GM18873 (cell line): ENCODE results near the gene WNT9A.
"Not testable (repeated sequence)": the region's sequence is repeated elsewhere in the genome, so short reads cannot be mapped to it uniquely, and the experiment has no call there.

ENCODE experiments used
- ATAC-seq: cut with Tn5 transposase; IDR thresholded peaks from one replicate; pipeline ENCODE4 v1.9.1; 2021; ENCODE audit warnings: mild to moderate bottlenecking, moderate library complexity, moderate number of reproducible peaks; ENCODE audit not compliant: unreplicated experiment, low FRiP score

Gene WNT9A

DNA sequence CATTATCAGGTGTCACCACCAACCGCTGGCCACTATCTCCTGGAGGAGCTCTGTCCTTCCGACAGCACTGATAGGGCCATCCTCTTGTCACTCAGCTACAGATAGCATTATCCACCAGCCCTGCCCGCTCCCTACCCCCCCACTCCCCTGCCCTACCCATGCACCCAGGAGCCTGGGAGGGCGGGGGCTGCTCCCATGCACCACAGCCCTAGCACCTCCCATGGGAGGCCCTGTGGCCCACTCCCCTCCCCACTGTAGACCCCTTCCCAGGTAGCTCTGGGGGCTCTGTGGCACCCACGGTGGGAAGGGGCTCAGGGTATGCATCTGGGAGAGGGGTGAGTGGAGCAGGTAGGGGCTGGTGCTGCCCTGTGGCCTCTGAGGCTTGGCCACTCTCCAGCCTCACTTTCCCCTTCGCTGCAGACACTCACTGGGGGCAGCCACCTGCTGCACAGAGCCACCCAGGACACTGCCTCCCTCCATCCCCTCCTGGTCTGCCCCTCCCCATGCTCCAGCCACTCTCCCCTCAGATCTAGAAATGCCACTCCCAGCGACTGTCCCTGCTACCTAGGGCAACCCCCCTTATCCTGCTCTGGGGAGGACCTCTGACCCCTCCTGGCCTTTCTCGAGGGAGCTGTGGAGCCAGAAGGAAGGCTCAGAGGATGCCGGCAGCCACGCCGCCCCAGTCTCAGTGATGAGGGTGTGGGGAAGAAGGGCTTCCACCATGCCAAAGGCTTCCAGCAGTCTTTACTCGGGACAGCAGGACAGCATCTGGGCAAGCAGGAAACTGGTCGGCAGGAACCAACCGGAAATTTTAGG, 58.5 kb downstream of the WNT9A start:
- ATAC-seq: no peak

DNA sequence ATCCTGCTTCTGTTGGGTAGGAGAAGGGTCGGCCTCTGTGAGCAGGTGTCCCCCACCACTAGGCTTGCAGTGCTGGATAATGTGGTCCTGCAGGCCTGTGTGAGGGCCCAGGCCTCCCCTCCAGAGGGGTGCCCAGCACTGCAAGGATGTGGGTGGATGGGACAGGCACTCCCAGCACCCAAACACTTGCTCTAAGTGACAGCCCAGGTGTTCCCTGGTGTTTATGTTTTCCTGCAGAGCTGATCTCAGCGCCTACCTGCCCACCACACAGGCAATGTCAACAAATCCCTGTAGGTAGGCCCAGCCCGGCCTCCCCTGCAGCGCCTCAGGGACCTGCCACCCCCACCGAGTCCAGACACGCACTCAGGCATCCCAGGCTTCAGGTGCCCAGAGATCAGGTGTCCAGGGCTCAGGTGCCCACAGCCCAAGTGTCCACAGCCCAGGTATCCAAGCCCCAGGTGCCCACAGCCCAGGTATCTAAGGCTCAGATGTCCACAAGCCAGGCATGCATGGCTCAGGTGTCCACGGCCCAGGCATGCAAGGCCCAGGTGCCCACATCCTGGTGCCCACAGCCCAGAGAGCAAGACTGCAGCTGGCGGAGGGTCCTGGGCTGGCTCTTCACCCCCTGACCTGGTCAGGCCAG, 59.2 kb downstream of the WNT9A start:
- no peak for ATAC-seq

DNA sequence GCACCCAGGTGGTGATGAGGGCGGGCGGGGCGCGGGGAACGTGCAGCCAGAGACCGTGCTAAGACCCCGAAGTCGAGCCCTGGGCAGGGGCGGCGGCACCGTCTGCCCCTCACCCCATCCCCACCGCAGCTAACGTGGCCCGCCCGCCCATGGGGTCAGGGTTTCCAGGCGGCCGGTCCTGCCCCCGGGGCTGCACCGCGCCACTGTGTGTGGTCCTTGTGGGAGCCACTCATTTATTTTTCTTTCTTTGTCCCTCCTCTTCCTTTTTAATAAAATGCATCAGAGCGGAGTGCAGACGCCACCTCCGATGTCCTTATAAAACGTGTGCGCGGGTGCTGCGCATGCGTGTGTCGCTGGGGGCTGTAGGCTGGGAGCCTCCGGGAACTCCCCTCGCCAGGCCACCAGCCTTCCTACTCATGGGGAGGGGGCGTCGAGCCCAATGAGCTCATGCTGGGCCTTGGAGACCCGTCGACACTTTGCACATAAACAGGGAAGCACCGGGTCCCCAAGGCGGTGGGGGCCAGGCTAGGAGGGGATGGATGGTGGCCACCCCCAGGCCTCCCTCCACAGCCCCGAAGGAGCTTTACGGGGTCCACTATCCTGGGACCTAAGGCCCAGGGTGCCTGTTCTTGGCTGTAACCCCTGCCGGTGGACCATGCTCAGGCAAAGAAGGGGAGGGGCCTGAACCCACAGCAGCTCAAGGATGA, 59.9 kb downstream of the WNT9A start:
- no peak for ATAC-seq

DNA sequence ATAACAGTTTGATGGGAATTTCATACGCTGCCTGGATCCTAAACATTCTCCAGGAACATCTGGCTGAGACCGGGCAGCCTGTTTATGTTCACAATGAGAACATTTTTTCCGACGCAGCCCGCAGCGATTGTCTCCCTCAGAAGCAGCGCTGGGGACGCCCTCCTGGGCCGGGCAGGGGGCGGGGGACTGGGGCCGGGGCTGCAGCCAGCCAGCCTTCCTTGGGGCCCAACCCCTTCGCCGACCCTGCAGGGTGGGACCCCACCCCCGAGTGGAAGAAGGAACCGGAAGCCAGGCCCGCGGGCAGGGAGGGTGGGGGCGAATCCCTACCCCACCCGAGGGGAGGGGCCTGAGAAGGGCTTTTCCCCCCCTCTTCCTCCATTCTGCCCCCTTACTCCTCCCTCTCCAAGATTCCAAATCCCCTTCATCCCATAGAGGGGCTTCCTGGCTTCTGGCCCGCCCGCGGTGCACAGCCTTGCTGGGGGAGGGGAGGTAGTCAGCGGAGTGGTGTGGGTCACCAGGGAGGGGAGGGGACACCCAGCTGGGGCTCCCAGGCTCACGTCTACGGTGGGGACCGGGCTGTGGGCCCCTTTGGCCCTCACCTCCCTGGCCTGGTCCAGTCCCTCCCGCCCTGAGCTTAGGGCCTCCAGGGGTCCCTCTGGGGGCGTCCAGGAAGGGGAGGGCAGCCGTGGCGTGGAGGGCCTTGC, 60.6 kb downstream of the WNT9A start:
- no peak for ATAC-seq

DNA sequence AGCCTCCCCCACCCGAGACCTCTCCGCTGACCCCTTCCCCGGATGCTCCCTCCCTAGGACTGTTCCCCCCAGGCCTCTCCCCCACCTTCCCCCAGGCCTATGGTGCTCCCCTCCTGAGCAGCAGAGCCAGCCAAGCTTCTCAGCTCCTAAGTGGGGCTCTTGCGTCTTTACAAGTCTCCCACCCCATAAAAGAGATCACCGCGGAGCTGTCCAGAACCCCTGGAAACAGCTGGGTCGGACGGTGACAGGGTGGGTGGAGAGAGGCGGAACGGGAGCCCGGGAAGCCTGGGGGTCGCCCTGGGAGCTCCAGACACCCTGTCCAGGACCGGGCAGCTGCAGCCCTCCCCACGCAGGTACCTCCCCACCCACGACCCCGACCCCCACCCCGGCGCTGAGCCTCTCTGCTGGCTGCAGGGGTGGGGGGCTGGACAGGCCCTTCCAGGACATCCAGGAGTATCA, 61.2 kb downstream of the WNT9A start:
- no peak for ATAC-seq

DNA sequence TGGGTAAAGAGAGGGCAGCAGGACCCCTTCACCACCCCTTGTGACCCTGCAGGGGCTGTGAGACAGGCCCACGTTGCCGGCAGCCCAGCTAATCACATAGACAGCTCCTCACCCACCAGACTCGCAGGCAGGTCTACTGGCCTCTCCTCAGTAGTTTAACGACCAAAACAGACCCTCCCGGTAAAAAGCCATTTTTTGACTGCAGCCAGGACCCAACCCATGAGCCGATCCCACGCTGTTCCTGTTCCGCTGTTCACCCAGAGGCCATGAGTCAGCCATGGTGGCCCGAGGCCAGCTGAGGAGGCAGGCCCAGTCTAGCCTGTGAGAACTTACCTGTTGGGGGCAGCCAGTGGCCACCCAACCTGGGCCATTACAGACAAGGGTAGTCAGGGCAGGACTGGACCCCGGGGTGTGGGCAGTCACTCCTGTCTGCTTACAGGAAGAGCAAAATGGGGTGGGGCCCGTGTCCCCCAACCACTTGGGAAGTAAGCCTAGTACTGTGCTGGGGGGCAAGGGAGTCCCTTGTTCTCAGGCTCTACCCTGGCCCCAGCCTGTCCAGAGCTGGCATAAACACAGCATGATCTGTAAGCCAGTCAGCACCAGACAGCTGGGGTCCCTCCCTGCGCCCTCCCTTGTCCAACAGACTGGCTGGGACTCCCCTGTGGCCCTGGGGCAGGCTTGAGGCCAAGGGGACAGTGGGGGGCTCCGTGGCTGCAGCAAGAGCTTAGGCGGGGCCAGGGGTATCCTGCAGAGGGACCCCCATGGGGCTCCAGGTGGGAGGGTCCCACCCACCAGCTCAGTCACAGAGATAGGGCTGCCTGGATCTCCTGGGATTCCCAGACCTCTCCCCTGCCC, 61.9 kb downstream of the WNT9A start:
- no peak for ATAC-seq

DNA sequence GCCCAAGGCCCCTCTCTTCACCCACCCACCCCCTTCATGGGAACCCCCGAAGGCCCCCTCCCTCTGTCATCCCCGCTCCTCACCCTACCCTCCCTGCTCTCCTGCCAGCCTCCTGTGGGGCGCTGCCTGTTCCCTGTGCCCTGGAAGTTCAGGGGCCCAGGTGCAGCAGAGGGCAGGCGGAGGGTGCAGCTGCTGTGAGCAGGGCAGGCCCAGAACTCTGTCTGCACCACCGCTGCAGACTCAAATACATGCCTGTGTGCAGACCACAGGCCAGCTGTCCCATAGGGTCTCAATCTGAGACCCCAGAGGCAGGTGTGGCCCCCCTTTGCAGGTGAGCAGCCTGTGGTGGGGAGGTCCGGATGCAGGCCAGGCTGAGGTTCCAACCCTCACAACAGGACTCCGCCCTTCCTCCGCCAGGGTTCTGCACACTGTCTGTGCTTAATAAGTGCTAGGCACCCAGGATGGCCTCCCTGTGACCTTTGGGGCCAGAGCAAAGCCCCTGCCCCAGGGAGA, 62.5 kb downstream of the WNT9A start:
- ATAC-seq: no peak

DNA sequence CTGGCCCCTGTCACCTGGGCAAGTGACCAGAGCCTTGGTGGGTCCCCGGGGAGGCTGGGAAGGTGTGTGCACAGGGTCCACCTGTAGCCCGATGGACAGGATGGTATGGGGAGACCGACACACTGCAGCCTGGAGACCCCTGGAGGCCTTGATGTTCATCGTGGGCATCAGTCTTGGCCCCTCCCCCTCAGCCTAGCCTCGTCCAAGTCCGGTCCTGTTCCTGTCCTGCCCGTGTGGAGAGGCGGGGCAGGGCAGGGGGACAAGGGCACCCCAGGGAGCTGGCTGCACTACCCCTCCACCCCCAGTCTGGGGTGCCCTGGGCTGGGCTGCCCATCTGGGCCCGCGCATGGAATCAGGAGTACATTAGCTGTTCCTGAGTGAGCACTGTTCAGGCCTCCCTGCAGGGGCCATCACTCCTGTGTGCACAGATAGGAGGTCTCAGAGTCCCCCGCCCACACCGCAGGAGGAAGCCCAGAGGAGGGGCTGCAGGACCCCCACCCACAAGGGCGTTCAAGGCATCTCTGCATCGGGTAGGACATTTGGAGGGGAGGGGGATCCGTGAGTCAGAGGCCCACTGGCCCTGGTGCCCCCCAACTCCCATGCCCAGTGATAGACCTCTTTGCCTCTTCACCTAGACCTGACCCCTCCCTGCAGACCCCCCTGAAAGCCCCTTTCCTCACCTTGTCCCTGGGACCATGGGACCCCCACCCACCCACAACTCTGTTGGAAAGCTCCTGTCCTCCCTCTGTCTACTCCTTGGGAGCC, 63.2 kb downstream of the WNT9A start:
- ATAC-seq: no peak

DNA sequence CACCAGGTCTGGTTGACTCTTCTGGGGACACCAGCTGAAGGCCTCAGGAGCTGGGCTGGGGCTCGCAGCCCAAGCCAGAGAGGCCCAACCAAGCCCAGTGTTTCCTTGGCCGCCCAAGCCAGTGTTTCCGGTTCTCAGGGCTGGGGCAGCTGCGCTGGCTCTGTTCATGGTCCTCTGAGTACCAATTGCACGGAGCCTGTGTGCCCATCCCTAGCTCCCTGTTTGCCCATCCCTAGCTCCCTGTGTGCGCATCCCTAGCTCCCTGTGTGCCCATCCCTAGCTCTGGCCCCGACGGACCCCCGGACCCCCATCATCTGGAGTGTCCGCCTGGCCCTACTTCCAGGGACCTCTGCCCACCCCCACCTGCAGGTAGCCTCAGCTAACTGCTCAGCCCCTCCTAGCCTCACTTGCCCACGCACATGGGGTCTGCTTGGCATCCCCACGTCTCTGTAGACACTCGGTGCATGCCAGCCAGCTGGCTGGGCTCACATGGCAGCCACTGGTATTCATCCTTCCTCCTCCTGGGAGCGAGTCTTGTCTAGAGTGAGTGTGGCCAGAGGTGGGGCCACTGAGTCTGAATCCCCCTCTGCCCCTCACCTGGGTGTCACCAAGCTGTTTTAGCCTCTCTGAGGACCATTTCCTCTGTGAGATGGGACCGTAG, 64.0 kb downstream of the WNT9A start:
- ATAC-seq: no peak

DNA sequence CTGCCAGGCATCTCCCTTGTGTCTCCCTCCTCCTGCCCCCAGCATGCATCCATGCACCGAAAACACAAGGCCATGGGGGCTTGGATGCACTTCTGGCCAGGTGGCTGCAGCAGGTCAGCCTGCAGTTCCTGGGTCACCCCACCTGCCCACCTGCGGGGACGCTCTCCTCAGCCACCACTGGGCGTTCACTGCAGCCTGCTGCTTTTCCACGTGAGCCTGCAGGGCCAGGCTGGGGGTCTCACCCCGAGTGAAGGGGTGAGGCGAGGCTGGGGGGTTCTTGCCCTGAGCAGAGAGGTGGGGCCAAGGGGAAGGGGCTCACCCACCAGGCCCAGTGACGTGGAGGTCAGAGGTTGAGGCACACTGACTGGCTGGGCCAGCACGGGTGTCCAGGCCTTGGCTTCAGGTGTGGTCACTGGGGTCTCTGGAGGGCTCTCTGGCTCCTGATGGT, 64.6 kb downstream of the WNT9A start:
- no peak for ATAC-seq

DNA sequence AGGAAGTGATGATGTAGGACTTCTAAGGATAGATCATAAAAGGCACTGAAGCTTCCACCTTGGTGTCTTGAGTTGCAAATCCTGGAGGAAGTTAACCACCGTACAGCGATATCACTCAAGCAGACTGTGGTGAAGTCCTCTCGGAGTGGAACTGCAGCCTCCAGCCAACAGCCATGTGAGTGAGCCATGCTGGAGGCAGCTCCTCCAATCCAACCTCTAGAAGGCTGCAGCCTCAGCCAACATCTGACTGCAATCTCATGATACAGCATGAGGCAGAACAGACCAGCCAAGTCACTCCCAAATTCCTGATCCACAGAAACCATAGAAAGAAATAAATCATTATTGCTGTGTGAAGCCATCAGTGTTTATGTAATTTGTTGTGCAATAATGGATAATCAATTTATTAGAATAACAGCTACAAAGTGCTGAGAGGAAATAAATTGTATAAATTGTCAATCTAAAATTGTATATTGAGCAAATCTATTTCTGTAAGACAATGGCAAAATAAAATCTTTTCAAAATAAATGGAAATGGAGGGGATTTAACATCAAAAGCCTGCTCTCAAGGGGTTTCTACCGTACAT, 67.3 kb downstream of the WNT9A start:
- ATAC-seq: no peak

DNA sequence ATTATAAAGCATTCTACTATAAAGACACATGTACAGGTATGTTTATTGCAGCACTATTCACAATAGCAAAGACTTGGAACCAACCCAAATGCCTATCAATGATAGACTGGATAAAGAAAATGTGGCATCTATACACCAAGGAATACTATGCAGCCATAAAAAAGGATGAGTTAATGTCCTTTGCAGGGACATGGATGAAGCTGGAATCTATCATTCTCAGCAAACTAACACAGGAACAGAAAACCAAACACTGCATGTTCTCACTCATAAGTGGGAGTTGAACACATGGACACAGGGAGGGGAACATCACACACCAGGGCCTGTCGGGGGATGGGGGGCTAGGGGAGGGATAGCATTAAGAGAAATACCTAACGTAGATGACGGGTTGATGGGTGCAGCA, 69.9 kb downstream of the WNT9A start:
- ATAC-seq: not testable (repeated sequence)

DNA sequence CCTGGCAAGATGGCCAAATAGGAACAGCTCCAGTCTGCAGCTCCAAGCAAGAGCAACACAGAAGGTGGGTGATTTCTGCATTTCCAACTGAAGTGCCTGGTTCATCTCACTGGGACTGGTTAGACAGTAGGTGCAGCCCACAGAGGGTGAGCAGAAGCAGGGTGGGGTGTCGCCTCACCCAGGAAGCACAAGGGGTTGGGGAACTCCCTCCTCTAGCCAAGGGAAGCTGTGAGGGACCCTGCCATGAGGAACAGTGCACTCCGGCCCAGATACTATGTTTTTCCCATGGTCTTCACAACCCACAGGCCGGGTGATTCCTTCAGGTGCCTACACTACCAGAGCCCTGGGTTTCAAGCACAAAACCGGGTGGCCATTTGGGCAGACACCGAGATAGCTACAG, 75.8 kb downstream of the WNT9A start:
- not testable (repeated sequence) for ATAC-seq

DNA sequence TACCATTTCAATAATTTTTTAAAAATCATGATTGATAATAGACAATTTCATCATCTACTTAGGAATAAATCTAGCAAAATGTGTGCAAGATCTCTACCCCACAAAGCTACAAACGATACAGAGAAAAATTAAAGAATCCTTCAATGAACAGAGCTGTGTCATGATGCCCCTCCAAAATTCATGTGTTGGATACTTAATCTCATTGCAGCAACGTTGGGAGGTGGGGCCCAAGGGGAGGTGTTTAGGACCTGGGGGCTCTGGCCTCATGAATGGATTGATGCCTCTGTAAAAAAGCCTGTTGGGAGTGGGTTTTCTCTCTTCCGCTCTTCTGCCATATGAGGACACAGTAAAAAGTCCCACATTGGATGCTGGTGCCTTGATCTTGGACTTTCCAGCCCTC, 77.4 kb downstream of the WNT9A start:
- ATAC-seq: no peak

DNA sequence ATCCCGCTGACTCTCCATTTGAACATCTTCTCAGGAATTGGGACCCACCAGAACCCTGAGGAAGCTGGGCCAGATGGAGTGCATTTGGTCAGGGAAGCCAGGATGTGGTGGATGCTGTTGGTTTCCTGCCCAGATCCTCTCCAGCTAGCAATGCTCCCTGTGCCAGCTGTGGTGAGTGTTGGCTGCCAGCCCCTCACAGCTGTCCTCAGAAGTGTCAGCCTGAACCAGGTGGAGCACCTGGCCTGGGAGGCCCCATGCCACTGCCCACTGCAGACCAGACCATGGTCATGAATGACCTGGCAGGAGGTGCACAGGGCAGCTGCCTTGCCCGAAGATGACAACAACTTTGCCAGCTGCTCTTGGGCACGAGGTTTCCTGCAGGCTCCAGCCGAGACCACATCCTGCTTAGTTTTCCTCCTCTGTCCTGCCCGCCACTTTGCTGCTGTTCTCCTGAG, 77.9 kb downstream of the WNT9A start:
- ATAC-seq: no peak

DNA sequence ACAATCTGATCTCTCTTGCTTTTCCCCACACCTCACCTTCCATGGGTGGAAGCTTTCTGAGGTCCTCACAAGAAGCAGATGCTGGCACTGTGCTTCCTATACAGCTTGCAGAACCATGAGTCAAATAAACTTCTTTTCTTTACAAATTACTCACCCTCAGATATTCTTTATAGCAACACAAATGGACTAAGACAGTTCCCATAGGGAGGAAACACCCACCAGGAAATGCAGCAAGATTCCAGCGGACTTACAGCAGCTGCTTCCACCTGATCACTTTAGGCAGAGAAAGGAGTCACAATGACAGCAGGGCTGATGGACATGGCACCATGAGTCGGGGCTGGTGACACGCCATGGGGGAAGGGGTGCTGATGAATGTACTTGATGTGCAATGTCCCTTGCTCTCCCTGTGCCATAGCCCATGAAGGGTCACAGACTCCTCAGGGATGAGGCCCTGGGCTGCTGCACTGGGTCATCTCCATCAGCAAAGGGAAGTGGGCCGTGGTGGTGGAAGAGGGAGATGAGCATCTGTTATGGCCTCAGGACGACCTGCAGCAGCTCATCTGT, 78.4 kb downstream of the WNT9A start:
- ATAC-seq: no peak
